HTR-8/SVneo (cell line): Measurements from ENCODE around the gene ZCCHC17.

Experiments used
- DNase-seq: peaks from one replicate; pipeline ENCODE4 v3.0.0; 2011; ENCODE audit warnings: low spot score, mixed read lengths; ENCODE audit not compliant: insufficient read length
- FAIRE-seq: peaks from 2 replicates; lab custom pipeline; 2011; peaks lifted over from hg19 to GRCh38; lab: Jason Lieb, UNC

The ZCCHC17 gene

DNA sequence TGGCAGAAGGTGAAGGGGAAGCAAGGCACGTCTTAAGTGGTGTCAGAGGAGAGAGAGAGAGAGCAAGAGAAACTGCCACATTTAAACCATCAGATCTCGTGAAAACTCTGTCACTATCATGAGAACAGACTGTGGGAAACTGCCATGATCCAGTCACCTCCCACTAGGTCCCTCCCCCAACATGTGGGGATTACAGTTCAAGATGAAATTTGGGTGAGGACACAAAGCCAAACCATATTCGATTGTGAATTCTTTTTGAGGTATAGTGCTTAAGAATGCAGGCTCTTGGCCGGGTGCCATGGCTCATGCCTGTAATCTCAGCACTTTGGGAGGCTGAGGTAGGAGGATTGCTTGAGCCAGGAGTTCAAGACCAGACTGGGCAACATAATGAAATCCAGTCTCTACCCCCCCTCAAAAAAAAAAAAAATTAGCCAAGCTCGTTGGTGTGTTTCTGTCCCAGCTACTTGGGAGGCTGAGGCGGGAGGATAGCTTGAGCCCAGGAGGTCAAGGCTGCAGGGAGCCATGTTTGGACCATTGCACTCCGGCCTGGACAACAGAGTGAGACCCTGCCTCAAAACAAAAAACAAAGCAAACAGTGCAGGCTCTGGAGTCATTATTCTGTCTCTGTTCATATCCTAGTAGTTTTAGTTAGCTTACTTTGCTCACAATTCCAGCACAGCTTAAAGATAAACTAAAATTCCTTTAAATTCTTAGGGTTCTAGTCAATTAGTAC, 6.0 kb downstream of the ZCCHC17 start:
- no peak for DNase-seq
- FAIRE-seq: no peak

DNA sequence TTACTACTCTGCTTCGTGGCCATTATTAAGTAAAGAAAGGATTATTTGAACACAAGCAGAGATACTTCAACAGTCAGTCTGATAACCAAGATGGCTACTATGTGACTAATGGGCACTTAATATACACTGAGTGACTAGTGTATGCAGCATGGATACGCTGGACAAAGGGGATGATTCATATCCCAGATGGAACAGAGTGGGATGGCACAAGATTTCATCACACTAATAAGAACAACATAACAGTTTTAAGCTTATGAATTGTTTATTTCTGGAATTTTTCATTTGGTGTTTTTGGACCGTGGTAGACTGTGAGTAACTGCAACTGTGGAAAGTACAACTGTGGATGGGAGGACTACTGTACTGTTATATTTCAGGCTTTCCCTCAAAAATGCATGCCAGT, 9.4 kb downstream of the ZCCHC17 start:
- no peak for FAIRE-seq
- DNase-seq: no peak

DNA sequence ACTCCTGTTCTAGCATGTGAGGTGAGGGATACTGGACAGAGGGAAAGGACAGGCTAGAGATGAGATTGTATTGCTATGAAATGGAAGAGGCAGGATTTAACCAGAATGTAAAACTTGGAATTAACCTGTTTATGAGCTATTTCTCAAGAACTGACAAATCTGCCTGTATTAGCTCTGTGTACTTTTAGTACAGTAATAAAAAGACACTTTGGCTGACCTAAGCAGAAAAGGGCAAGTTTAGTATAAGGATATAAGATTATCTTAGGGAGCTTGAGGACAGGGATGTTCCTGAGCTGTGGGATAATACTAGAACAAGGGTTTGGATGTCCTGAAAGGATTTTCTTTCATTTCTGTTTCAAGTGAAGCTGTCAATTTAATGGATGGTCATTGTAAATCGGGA, 11.2 kb downstream of the ZCCHC17 start:
- FAIRE-seq (no peak), DNase-seq (no peak)

DNA sequence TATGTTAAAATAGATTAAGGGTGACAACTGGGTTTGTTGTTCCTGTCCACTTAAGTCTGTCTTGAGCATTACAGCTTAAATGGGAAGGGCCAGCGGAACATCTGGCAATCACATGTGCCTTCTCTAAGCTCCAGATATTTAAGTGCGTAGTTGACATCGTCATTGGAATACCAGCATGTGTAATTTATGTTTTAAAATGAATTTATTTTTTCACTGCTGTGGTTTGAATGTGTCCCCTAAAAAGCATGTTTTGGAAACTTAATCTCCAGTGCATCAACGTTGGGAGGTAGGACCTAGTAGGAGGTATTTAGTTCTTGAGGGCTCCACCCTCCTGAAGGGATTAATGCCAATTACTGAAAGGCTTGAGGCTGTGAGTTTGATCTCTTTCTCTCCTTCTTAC, 13.4 kb downstream of the ZCCHC17 start:
- DNase-seq: no peak
- no peak for FAIRE-seq

DNA sequence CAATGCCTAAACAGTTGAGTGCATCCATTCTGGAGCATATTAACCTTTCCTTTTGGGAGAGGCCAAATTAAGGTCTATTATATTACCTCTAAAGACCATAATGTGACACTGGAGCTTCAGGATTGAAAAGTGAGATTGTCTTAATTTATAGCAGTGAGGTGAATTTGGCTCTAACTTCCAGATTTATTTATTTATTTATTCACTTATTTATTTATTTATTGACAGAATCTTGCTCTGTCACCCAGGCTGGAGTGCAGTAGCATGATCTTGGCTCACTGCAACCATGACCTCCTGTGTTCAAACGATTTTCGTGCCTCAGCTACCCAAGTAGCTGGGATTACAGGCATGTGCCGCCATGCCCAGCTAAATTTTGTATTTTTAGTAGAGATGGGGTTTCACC, 19.1 kb downstream of the ZCCHC17 start:
- no peak for DNase-seq
- FAIRE-seq: no peak

DNA sequence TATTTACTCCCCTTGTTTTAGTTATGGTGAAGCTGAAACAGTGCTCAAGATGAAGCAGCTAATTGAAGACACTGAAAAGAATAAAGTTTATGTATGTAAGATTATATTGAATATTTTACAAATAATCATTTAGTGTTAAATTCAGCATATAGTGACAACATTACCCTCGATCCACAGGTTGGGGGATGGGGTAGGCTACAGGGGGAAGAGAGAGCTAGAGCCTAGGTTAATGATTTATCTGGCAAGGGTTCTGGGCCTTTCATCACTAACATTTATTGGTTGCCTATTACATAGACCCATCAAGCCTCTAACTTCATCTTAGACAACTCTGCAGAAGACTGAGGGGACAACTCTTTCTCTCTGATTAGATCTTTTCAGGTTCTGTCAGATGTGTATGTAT, 21.3 kb downstream of the ZCCHC17 start:
- DNase-seq (no peak), FAIRE-seq (no peak)

DNA sequence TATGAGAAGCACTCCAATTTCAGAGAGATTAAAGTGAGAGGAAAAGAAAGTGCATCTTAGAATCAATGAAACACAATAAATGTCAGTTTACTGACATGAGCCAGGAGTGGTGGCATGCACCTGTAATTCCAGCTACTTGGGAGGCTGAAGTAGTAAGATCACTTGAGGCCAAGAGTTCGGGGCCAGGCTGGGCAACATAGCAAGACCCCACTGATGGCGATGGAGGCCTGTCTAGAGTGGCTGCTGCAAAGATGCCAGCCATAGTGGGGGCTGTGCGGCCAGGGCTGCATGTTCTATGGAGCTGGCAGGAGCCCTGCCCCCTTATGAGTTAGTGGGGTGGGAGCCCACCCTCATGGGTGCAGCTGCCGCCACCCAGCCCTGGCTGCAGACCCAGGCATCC, 27.3 kb downstream of the ZCCHC17 start:
- DNase-seq (no peak), FAIRE-seq (no peak)

DNA sequence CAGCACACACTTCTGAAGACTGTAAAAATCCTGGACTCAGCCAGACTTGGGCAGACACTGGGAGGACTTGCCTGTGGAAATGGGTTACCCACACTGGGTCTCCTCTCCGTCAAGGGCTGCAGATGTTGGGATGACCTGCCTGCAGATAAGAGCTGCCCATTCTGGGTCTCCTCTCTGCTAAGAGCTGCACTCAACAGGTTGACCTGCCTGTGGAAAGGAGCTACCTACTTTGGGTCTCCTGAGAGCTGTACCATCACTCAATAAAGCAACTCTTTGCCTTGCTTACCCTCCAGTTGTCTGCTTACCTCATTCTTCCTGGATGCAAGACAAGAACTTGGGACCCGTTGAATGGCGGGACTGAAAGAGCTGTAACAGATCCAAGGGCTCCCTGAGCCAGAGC, 28.2 kb downstream of the ZCCHC17 start:
- no peak for FAIRE-seq
- DNase-seq: no peak

DNA sequence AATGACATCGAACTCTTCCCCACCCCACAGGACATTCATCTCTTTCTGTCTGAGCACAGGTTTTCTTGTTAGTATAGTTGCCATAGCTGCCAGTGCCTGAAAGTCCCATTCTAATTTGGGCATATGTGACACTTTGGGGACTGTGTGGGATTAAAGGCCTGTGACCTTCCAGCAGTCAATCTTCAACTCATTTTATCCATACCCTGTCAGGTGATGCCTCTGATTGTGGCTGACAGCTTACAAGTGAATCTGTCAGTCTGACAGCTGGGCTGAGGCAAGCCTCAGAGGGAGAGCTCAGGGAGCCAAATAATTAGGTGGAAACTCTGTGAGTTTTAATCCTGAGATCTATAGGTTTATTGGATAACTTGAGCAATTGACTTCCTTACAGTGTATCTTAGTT, 29.6 kb downstream of the ZCCHC17 start:
- DNase-seq: no peak
- FAIRE-seq: no peak

DNA sequence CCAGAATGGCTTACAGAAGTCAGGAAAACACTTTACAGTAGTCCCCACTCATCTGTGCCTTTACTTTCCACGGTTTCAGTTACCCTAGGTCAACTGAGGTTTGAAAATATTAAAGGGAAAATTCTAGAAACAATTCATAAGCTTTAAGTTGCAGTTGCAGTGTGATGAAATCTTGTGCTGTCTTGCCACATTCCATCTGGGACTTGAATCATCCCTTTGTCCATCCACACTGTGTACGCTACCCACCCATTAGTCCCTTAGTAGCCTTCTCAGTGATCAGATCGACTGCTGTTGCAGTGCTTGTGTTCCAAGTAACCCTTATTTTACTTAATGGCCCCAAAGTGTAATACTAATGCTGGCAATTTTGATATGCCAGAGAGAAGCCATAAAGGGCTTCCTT, 30.5 kb downstream of the ZCCHC17 start:
- FAIRE-seq (no peak), DNase-seq (no peak)

DNA sequence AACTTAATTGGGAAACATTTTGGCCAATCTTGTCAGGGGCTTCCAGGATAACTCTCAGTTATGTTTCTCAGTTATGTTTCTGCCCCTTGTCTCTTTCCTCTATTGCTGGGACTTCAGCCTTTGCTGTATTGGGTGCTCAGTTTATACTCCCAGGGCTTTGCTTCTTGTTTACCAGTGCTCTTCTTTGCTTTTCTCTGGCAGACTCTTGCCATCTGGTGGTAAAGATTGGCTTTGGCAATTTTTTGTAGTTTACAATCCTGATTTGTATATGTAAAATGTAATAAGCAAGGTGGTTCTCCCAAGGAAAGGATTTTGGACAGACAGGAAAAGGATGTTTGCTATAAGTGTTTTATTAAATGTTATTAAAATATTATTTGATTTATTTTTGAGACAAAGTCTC, 38.2 kb downstream of the ZCCHC17 start:
- DNase-seq (peak; percentile 37), FAIRE-seq (no peak)

DNA sequence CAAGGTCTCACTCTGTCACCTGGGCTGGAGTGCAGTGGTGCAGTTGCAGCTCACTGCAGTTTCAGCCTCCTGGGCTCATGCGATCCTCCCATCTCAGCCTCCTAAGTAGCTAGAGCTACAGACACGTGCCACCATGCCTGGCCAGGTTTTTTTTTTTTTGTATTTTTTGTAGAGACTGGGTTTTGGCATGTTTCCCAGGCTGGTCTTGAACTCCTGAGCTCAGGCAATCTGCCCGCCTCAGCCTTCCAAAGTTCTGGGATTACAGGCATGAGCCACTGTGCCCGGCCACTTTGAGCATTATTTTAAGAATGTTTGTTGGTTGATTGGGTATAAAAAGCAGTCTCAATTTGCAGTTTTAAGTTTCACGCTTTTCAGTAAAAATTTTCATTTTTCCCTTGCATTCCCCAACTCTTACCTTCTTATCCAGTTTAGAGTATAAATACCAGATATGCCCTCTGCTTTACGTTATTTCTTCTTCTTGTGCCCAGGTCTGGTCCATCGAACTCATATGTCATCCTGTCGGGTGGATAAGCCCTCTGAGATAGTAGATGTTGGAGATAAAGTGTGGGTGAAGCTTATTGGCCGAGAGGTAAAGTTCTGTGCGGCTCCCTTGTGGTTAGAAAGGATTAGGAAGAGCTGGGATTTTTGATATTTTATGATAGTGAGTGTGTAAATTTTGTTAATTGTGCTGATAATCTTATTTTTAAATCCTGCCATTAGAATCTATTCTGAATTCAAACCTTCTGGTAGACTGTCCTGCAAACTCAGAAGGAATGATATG, 40.0 kb downstream of the ZCCHC17 start:
- DNase-seq: no peak
- FAIRE-seq: no peak

DNA sequence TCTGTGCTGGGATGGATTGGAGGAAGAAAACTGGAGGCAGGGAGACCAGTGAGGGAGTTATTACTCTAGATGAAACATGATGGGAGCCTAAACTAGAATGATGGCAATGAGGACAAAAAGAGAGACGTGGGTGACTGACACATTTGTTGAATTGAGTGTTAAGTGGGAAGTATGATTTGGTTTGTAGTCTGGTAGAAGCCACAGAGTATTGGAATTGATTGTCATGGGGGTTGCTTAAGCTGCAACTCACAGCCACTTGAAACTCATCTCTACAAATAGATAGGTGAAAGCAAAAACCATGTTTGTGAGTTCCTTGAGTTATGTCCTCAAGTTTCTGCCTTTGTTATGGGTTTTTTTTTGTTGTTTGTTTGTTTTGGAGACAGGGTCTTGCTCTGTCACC, 47.7 kb downstream of the ZCCHC17 start:
- no peak for DNase-seq
- no peak for FAIRE-seq

DNA sequence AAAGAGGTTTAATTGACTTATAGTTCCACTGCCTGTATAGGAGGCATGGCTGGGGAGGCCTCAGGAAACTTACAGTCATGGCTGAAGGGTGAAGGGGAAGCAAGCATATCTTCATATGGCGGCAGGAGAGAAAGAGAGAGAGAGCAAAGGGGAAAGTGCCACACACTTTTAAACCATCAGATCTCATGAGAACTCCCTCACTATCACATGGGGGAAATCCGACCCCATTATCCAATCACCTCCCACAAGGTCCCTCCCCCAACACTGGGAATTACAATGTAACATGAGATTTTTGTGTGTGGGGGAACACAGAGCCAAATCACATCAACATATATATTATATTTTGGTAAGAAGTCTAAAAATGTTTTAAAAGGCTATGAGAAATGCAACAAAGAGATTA, 48.8 kb downstream of the ZCCHC17 start:
- no peak for DNase-seq
- FAIRE-seq: no peak

DNA sequence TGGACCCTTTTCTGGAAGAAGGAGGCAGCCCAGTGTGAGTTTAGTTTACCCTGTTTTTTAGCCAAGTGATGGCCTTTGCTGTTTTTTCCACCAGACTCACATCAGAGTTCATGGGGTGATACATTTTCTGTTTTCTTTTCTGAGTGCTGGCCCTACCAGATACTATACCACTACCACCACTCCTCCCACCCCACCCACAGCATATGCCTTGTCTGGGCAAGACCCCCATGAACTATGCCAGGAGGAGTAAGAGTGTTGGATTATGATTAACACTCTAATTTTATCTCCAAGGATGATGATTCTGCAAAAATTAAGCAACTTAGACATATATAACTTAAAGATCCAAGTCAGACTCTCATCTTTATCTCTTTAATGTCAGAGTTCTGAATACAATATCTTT, 50.0 kb downstream of the ZCCHC17 start:
- FAIRE-seq (no peak), DNase-seq (no peak)

DNA sequence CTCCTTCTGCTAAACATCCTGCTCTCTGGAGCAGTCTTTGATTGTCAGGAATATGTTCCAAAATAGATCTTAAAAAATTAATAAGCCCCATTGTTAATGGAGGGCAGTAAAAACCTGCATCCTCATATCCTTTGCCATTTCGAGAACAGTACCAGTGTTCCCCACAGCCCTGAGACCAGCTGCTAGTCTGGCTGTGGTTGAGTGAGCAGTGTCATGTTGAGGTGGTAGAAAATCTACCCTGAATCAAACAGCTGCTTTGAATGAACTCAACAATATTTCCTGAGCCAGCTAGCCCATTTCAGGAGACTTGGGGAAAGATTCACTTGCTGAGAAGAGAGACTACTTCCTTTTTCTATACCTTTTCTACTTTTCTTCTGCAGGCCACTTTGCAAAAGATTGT, 51.6 kb downstream of the ZCCHC17 start:
- no peak for FAIRE-seq

DNA sequence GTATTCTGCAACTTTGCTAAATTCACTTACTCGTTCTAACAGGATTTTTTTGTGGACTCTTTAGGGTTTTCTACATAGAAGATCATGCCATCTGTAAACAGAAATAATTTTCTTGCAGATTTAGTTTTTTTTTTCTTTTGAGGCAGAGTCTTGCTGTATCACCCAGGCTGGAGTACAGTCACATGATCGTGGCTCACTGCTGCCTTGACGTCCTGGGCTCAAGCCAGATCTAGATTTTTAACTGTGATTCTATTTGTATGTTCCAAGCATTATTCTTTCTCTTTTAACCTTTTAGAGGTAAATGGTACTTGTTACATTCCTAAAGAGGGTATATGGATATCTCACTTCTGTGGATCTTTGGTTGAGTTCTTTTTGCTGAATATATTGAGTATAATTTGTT, 57.5 kb downstream of the ZCCHC17 start:
- no peak for DNase-seq
- FAIRE-seq: no peak

More for the DNA sequence above, 51.6 kb downstream of the ZCCHC17 start:
- no peak for DNase-seq

DNA sequence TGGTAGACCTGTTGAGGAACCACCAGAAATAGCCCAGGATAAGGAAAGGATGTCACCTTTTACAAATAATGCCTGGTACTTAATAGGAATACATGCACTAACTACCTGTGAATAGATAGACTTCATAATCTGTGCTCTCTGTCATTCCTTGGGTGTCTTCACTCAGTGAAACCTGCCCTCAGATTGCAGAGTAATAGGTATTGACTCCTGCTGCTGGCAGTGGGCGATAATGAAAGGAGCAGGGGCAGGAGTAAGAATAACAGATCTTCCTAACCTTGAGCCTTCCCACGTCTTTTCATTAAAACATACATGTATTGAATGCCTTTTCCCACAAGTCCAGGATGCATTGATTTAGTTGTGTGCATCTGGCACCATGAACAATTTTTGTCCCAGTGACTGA, 59.6 kb downstream of the ZCCHC17 start:
- DNase-seq: no peak
- FAIRE-seq: no peak

DNA sequence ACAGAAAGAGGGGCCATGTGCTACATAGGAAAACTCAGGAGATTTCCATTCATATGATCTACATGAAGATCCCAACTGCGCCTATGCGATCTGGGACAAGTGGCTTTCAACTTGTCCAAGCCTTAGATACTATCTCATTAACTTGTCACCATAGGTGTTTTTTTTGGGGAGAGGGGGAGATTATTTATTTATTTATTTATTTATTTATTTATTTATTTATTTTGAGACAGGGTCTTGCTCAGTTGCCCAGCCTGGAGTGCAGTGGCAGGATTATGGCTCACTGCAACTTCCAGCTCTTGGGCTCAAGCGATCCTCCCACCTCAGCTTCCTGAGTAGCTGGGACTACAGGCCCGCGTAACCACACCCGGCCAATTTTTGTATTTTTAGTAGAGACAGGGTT, 64.8 kb downstream of the ZCCHC17 start:
- FAIRE-seq (no peak), DNase-seq (no peak)

DNA sequence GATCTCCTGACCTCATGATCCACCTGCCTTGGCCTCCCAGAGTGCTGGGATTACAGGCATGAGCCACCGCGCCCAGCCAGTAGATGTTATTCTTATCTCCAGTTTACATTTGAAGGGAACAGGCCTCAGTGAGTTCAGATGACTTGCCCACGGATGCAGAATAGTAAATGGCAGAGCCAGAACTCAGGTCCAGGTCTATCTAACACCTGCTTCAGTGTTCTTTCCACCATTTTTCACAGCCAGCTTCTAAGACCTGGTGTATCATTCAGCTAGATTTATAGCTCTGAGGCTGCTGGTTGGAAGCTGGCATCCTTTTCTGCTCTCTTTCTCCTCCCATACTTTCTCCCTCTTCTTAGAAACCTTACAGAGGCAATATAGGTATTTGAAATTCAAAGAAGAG, 65.2 kb downstream of the ZCCHC17 start:
- FAIRE-seq (no peak), DNase-seq (no peak)

DNA sequence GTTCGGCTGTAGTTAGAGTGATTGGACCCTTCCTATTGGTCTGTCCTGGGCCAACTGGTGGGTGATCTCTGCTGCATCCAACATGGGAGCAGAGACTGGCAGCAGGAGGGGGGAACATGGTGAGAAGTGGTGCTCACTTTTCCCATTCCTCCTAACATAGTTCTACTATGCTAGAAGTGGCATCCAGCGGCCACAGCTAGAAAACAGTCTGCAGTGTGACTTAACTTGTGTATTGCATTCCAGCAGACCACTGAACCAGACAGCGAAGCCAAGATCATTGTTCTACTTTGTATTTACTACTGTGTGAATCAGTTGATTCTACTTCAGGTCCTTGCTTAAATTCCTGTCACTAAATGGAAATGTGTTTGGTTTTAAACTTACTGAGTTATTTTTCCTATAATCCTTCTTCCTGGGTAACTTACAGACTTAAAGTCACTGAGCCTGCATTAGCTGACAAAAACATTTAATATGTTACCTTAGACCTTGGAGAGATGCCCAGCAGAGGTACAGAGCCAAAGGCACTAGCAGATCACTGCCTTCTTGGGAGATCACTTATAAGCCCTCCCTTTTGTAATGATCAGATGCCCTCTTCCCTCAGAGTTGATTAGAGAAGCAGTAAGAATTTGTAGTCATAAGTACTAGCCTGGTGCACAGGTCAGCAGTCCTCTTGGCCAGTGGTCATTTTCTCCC, 67.9 kb downstream of the ZCCHC17 start:
- DNase-seq: no peak
- FAIRE-seq: no peak
